Esophagus muscularis mucosa (tissue), 4 donors: ENCODE data around the gene KLK14. TPM values are rescaled to one million over a fixed set of nuclear protein-coding genes. Genes with fewer than 3 reads are reported as not detected.

Source experiments
- DNase-seq: peaks from one replicate; pipeline ENCODE4 v3.0.0-alpha.2; 2017; ENCODE audit errors: extremely low spot score
- H3K27ac ChIP-seq, 4 donors: fragments of 200-600 bp; sonication (generic); replicated peaks in 1 of 4; 1 replicate in 3 of 4; 2 replicates in 1 of 4; pipeline ENCODE4 v1.5.1; 2016 to 2019; ENCODE audit warnings: mild to moderate bottlenecking in 1 of 4
- H3K27me3 ChIP-seq, 4 donors: fragments of 200-600 bp; sonication (generic); one replicate each; pipeline versions ENCODE4 v1.5.1 to v1.6.0; 2016 to 2019
- H3K36me3 ChIP-seq, 4 donors: fragments of 200-600 bp; sonication (generic); one replicate each; pipeline ENCODE4 v1.5.1; 2016 to 2019
- H3K4me1 ChIP-seq, 4 donors: fragments of 200-600 bp; sonication (generic); one replicate each; pipeline ENCODE4 v1.5.1; 2016 to 2019
- H3K4me3 ChIP-seq, 4 donors: fragments of 200-600 bp; sonication (generic); 1 replicate in 2 of 4; 2 replicates in 2 of 4; pipeline ENCODE4 v1.5.1; 2016 to 2019; ENCODE audit warnings: mild to moderate bottlenecking in 4 of 4, moderate library complexity in 1 of 4
- H3K9me3 ChIP-seq, 4 donors: fragments of 200-600 bp; sonication (generic); 1 replicate in 3 of 4; 2 replicates in 1 of 4; pipeline ENCODE4 v1.5.1; 2016 to 2019
- EP300 ChIP-seq: sonication (generic); formaldehyde crosslinking; IDR thresholded peaks from one replicate; pipeline ENCODE4 v1.6.1; 2017; ENCODE audit warnings: antibody characterized with exemption
- POLR2A ChIP-seq: fragments of 450-650 bp; IDR thresholded peaks from one replicate; pipeline ENCODE4 v1.6.1; 2017; ENCODE audit warnings: antibody characterized with exemption, moderate library complexity, mild to moderate bottlenecking, low read depth
- POLR2AphosphoS5 ChIP-seq, 2 donors: sonication (generic); formaldehyde crosslinking; IDR thresholded peaks; one replicate each; pipeline ENCODE4 v1.6.1; 2017; ENCODE audit warnings: antibody characterized with exemption in 2 of 2
- WGBS: methylation state at CpG from one replicate; pipeline ENCODE4 v1.1.5; 2018; 5-methylcytosine and 5-hydroxymethylcytosine counted together
- intact Hi-C: fragments of 100-400 bp; cut with DNase I; formaldehyde crosslinking; loops from one replicate; pipeline ENCODE4 v1.15.1; 2023
- total RNA-seq, 4 donors: library from RNA; depleted of rRNA; stranded (reverse); fragments of >200 nt; gene quantifications; one replicate each; pipeline versions ENCODE4 v1.1.0 to v1.2.1, GENCODE V29; 2016
- TF ChIP-seq, protein P1 (sequence below), 3 experiments: fragments of 200-600 bp in 2 of 3; fragments of 450-650 bp in 1 of 3; sonication (generic) in 2 of 3; IDR thresholded peaks; one replicate each; pipeline ENCODE4 v1.5.1; 2017 to 2019; ENCODE audit warnings: antibody characterized with exemption in 3 of 3, mild to moderate bottlenecking in 2 of 3, moderate library complexity in 1 of 3

The KLK14 gene
- total RNA-seq, 4 donors from 2014 or later = 0.52 TPM; not detected in 3

- Histone ChIP-seq H3K4me3 (no peak overlapping the region), H3K9me3 (no peaks in the 10 kb centered on the region), H3K27ac (no peak overlapping the region), H3K36me3 (no peaks in the 10 kb centered on the region), H3K4me1 (no peaks in the 10 kb centered on the region), H3K27me3 (peaks cover 0 to 42% (median 0%) of the 10 kb centered on the region in 4 donors)
- no peak for TF ChIP-seq POLR2AphosphoS5 (IDR thresholded peaks at IDR 0.05)
- no peak for TF ChIP-seq POLR2A
- TF ChIP-seq, protein P1, sequence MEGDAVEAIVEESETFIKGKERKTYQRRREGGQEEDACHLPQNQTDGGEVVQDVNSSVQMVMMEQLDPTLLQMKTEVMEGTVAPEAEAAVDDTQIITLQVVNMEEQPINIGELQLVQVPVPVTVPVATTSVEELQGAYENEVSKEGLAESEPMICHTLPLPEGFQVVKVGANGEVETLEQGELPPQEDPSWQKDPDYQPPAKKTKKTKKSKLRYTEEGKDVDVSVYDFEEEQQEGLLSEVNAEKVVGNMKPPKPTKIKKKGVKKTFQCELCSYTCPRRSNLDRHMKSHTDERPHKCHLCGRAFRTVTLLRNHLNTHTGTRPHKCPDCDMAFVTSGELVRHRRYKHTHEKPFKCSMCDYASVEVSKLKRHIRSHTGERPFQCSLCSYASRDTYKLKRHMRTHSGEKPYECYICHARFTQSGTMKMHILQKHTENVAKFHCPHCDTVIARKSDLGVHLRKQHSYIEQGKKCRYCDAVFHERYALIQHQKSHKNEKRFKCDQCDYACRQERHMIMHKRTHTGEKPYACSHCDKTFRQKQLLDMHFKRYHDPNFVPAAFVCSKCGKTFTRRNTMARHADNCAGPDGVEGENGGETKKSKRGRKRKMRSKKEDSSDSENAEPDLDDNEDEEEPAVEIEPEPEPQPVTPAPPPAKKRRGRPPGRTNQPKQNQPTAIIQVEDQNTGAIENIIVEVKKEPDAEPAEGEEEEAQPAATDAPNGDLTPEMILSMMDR (IDR thresholded peaks at IDR 0.05) = no peak
- no peak for TF ChIP-seq EP300
- intact Hi-C loops = no loop called here
- no peak for DNase-seq
- WGBS = 73% methylated on average over 6 of the region's 6 CpGs
Observed at GRCh38 chr19:51114087-51114729, 31.5 kb upstream of the KLK14 start.

DNA sequence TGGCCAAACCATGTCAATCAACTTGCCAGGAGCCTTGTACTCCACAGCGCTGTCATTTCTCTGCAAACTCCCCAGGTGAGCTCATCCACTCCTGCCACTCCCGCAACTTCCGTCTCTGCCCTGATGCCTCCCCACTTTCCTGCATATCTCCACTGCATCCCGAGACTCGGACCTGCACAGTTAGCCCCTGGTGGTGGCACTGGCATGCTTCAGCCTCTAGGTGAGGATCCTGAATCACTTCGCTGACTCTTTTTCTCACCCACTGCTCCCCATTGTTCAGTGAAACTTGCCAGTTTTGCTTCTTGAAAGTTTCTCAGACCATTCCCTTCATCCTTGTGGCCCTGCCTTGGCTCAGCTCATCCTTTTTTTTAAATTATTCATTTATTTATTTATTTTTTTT, 28.9 kb upstream of the KLK14 start:
- Histone ChIP-seq H3K27ac (no peak overlapping the region), H3K9me3 (no peaks in the 10 kb centered on the region), H3K4me3 (no peak overlapping the region), H3K4me1 (peaks cover 13 to 19% (median 18%) of the 10 kb centered on the region in 4 donors), H3K27me3 (peaks cover 0 to 27% (median 0%) of the 10 kb centered on the region in 4 donors), H3K36me3 (no peaks in the 10 kb centered on the region)
- no peak for TF ChIP-seq POLR2AphosphoS5 (IDR thresholded peaks at IDR 0.05)
- WGBS = 55% methylated on average over 6 of the region's 6 CpGs
- intact Hi-C loops = no loop called here
- no peak for DNase-seq

GRCh38 chr19:51110666-51110971, 27.9 kb upstream of the KLK14 start:
- no peak for DNase-seq
- H3K27me3 ChIP-seq = peaks cover 0 to 18% (median 0%) of the 10 kb centered on the region in 4 donors
- WGBS = 71% methylated on average over 1 of the region's 1 CpG
- H3K4me3 ChIP-seq = no peak overlapping the region
- H3K36me3 ChIP-seq = no peaks in the 10 kb centered on the region
- H3K9me3 ChIP-seq = no peaks in the 10 kb centered on the region
- intact Hi-C loops = no loop called here
- TF ChIP-seq, protein P1 (IDR thresholded peaks at IDR 0.05) = no peak
- TF ChIP-seq POLR2A (no peak), EP300 (no peak), POLR2AphosphoS5 (IDR thresholded peaks at IDR 0.05) (no peak)
- no peak overlapping the region for H3K27ac ChIP-seq
- H3K4me1 ChIP-seq = peaks cover 13 to 20% (median 19%) of the 10 kb centered on the region in 4 donors

DNA sequence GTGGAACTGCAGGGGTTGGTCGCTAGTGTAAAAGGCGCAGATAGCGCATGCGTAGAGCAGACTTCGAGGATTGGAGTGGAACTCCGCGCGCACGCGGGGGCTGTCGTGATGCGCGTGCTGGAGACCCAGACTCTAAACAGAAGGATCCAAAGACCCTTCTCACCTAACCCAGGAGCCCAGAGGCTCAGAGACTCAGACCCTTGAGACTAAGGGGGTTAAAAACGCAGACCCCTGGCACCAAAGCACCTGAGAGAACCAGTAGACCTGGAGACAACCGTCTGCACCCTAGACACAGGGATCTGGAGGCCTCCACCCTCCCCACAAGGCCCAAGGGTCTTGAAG, 26.1 kb upstream of the KLK14 start:
- Histone ChIP-seq H3K4me3 (peak overlapping the region; percentile 65 to 89 (median 76)), H3K27me3 (peaks cover 0 to 10% (median 0%) of the 10 kb centered on the region in 4 donors), H3K36me3 (peaks cover 0 to 14% (median 7%) of the 10 kb centered on the region in 4 donors), H3K27ac (peak overlapping the region; percentile 68 to 77 (median 69)), H3K9me3 (no peaks in the 10 kb centered on the region), H3K4me1 (peaks cover 13 to 33% (median 19%) of the 10 kb centered on the region in 4 donors)
- WGBS = 6% methylated on average over 3 of the region's 15 CpGs
- intact Hi-C loops = loop anchor here (5.0 kb wide), 1 partner anchor 489 kb away; no protein-coding TSS in a partner anchor
- DNase-seq = no peak
- no peak for TF ChIP-seq EP300
- TF ChIP-seq, protein P1 (IDR thresholded peaks at IDR 0.05) = peak in 1 of 3 experiments; percentile 2
- TF ChIP-seq POLR2A = no peak
- no peak for TF ChIP-seq POLR2AphosphoS5 (IDR thresholded peaks at IDR 0.05)

DNA sequence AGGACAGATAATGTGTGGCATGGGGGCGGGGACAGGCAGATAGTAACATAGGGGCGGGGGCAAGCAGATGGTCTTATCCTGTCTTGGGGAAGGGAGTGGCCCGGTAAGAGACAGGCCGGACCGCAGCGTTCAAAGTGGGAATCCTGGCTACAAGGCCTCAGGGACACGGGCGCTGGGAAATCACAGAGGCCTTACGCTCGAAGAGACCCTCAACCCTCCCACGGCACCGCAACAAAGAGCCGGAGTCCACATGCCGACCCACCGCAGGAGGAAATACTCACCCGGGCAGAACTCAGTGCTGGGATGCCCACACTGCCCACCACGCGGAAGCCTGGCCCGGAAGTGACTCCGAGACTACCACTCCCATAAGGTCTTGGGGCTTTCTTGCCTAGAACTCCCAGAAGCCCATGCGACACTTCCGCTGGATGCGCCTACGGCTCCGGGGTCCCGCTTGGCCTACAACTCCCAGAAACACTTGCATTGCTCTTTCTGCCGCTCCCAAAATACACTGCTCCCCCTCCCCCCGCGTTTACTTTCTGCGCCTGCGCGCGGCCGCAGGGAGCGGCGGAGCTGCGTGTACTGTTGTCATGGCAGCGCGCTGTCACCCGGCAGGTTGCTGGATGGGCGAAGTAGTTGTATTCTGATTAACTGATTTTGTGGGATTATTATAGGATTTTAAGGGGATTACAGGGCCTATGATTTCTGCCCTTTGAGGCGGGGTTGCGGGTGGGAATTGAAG, 25.5 kb upstream of the KLK14 start, which contains the start of gene CTU1:
TSS of gene CTU1 (minus strand) at position 344 of the 739 bp plus-strand sequence. CDS start 3,840 bp downstream, outside the sequence.
- Histone ChIP-seq H3K36me3 (peaks cover 1 to 20% (median 11%) of the 10 kb centered on the region in 4 donors), H3K4me3 (peak within 1 kb of the TSS; percentile 65 to 89 (median 76)), H3K4me1 (peaks cover 13 to 36% (median 19%) of the 10 kb centered on the region in 4 donors), H3K27ac (peak within 1 kb of the TSS; percentile 68 to 77 (median 69)), H3K27me3 (peaks cover 0 to 5% (median 0%) of the 10 kb centered on the region in 4 donors), H3K9me3 (no peaks in the 10 kb centered on the region)
- intact Hi-C loops = loop anchor here (5.0 kb wide), 1 partner anchor 489 kb away; no protein-coding TSS in a partner anchor
- peak; percentile 99 for DNase-seq
- under 1% methylated on average over 26 of the region's 43 CpGs for WGBS
- TF ChIP-seq POLR2AphosphoS5 (IDR thresholded peaks at IDR 0.05) (peak; percentile 75 to 97), EP300 (no peak)
- TF ChIP-seq, protein P1 (IDR thresholded peaks at IDR 0.05) = peak in 2 of 3 experiments; percentile 31
